Psoas muscle (tissue), 8 donors: Measurements from ENCODE around the gene ZNG1C. TPM values are rescaled to one million over a fixed set of nuclear protein-coding genes. Genes with fewer than 3 reads are reported as not detected.
"Not testable (repeated sequence)": the region's sequence is repeated elsewhere in the genome, so short reads cannot be mapped to it uniquely, and the experiment has no call there.

ENCODE experiments used
- ATAC-seq, 4 donors: fragments of 200-7000 bp; cut with Tn5 transposase; one replicate each; pipeline ENCODE4 v1.9.1; 2020; ENCODE audit warnings: moderate library complexity in 3 of 4, mild to moderate bottlenecking in 2 of 4
- DNase-seq, 2 donors: peaks; one replicate each; pipeline ENCODE4 v3.0.0-alpha.2; 2020
- H3K27ac ChIP-seq: fragments of 200-600 bp; one replicate; pipeline ENCODE4 v1.8.0; 2022
- H3K27me3 ChIP-seq, 3 donors: fragments of 200-600 bp in 1 of 3; one replicate each; pipeline versions ENCODE4 v1.6.1 to v1.8.0; 2013 to 2022; ENCODE audit warnings: low read length in 2 of 3, mild to moderate bottlenecking in 2 of 3, moderate library complexity in 1 of 3; ENCODE audit not compliant: insufficient read depth in 3 of 3
- H3K36me3 ChIP-seq, 2 donors: fragments of 200-600 bp in 1 of 2; one replicate each; pipeline versions ENCODE4 v1.6.1 to v1.8.0; 2013 to 2022; ENCODE audit warnings: low read depth in 1 of 2, mild to moderate bottlenecking in 1 of 2, moderate library complexity in 1 of 2; ENCODE audit not compliant: insufficient read depth in 1 of 2
- H3K4me1 ChIP-seq: fragments of 200-600 bp; one replicate; pipeline ENCODE4 v1.8.0; 2022
- H3K4me3 ChIP-seq: fragments of 200-600 bp; one replicate; pipeline ENCODE4 v1.8.0; 2022; ENCODE audit warnings: mild to moderate bottlenecking
- H3K9me3 ChIP-seq: fragments of 200-600 bp; one replicate; pipeline ENCODE4 v1.8.0; 2022
- WGBS, 3 donors: extraction: QIAGEN DNeasy Blood & Tissue Kit; methylation state at CpG; one replicate each; pipeline versions ENCODE4 v1.1.6 to v1.1.7; 2013; 5-methylcytosine and 5-hydroxymethylcytosine counted together
- intact Hi-C, 2 donors: fragments of 100-400 bp; cut with DNase I; formaldehyde crosslinking; loops; one replicate each; pipeline versions ENCODE4 v1.11.0 to v1.14.2; 2022
- polyA plus RNA-seq, 3 donors: library from polyadenylated mRNA; stranded (reverse); fragments of 200-250 nt; gene quantifications; one replicate each; pipeline ENCODE4 v1.2.3, GENCODE V29; 2013
- total RNA-seq, 4 donors: library from RNA; stranded (reverse); fragmentation: NEBNext Ultra II Directional in 2 of 4; extraction: Animal tissue kit (Norgen Biotek cat#: 25700) in 2 of 4; gene quantifications; one replicate each; pipeline versions ENCODE4 v1.2.1 to v1.2.4, GENCODE V29; 2021 to 2023
- TF ChIP-seq, protein P1 (sequence below): fragments of 200-600 bp; IDR thresholded peaks from one replicate; pipeline ENCODE4 v1.8.0; 2022; ENCODE audit warnings: antibody characterized with exemption
- donor health status: healthy with polysubstance abuse.
- donor health status: DM: no; HTN: no; CAD: no; lungs with moderate emphysema.
- donor health status: Bipolar disorder and iron deficiency.
- donor health status: healthy.
- donor health status: DM: yes; HTN: yes; CAD: no.
- donor health status: DM: no; HTN: no; CAD: no.
- donor health status: DM: no; HTN: no; CAD: no.
- donor health status: DM: yes; HTN: yes; CAD: no.

ZNG1C gene
- total and polyA plus RNA-seq, 7 donors = 9.9 to 23.1 (median 11.9) TPM

DNA sequence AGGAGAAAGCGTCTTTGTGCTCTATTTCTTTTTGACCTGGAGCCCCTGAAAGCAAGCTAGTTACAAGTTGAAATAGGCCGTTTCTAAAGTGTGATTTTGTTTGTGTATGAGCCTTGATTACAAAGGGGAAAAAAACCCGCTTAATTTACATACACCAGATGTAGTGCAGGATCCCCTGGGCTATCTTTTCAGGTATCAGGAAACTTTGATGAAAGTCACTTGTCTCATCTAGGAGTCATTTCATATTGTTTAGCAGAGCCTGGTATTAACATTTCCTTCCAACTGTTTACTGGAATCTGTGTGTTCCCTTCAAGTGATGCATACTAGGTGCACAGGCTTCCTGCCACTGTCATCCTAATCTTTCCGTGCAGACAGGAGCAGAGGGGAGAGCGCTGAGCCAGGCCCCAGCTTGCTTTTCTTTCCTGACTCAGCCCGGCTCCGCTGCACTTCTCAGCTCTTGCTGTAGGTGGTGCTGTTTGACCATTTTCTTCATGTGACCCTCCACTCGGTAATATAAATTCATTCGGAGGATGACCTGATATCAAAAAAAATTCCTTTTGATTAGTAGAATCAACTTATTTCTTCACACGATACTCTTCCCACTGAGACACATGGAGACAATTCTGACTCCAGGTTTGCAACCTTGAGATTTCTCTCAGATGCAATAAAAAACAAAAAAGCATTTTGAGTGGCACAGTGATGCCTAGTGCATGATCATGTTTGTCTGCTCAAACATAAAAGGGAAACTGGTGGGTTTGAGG is 100.7 kb downstream of the ZNG1C start:
- 17 to 24% (median 21%) methylated on average over 3 to 4 of the region's 10 CpGs for WGBS, 3 donors
- DNase-seq, H3K4me3 ChIP-seq, H3K36me3 ChIP-seq, intact Hi-C loops, H3K4me1 ChIP-seq, H3K27me3 ChIP-seq, H3K9me3 ChIP-seq, H3K27ac ChIP-seq: not testable (repeated sequence)
- peak; percentile 87 to 98 (median 92) for ATAC-seq
- TF ChIP-seq, protein P1, sequence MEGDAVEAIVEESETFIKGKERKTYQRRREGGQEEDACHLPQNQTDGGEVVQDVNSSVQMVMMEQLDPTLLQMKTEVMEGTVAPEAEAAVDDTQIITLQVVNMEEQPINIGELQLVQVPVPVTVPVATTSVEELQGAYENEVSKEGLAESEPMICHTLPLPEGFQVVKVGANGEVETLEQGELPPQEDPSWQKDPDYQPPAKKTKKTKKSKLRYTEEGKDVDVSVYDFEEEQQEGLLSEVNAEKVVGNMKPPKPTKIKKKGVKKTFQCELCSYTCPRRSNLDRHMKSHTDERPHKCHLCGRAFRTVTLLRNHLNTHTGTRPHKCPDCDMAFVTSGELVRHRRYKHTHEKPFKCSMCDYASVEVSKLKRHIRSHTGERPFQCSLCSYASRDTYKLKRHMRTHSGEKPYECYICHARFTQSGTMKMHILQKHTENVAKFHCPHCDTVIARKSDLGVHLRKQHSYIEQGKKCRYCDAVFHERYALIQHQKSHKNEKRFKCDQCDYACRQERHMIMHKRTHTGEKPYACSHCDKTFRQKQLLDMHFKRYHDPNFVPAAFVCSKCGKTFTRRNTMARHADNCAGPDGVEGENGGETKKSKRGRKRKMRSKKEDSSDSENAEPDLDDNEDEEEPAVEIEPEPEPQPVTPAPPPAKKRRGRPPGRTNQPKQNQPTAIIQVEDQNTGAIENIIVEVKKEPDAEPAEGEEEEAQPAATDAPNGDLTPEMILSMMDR = peak; percentile 32

GRCh38 chr9:68343242-68343641 is 101.5 kb downstream of the ZNG1C start:
- H3K27me3 ChIP-seq, H3K4me1 ChIP-seq, H3K9me3 ChIP-seq, DNase-seq, H3K27ac ChIP-seq, intact Hi-C loops, H3K36me3 ChIP-seq, H3K4me3 ChIP-seq, ATAC-seq: not testable (repeated sequence)
- WGBS, 3 donors = 58 to 79% (median 75%) methylated on average over 3 of the region's 4 CpGs

DNA sequence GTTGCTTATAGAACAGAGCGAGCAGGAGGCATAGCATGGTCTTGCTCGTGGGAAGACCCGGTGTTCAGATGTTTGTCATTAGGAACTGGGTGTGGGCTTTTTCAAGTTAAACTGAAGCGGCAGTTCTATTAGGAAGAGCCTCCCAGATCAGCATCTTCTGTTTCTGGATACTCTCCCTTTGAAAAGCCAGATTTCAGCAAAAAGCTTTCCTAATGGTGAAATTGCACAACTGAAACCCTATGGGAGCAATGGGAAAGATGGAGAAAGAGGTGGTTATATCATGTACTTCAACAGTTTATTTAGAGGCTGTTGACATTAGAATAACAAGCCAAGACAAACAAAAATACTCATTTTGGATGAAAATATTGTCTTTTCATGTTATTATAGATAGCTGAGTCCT is 102.2 kb downstream of the ZNG1C start:
- 12 to 57% (median 40%) methylated on average over 2 to 3 of the region's 4 CpGs for whole genome bisulfite sequencing, 3 donors

More for the DNA sequence above, 102.2 kb downstream of the ZNG1C start:
- H3K4me3 ChIP-seq, H3K4me1 ChIP-seq, H3K36me3 ChIP-seq, DNase-seq, intact Hi-C loops, H3K9me3 ChIP-seq, H3K27me3 ChIP-seq, H3K27ac ChIP-seq: not testable (repeated sequence)
- peak in 1 of 4 donors; percentile 25 for ATAC-seq

Other genes with a start within 250 kb of the ZNG1C start
- not detected for gene FOXD4L3, start 60.9 kb downstream of the ZNG1C start, total RNA-seq
- gene FOXD4L3, start 60.9 kb downstream of the ZNG1C start, polyA plus RNA-seq = under 1 TPM in 1 of 3 donors, not detected in 2; 0.01 TPM
- gene PGM5, start 114.6 kb downstream of the ZNG1C start, total RNA-seq = 10 to 100 TPM; 15.0 to 54.2 (median 18.4) TPM
- gene PGM5, start 114.6 kb downstream of the ZNG1C start, polyA plus RNA-seq = 10 to 100 TPM in 2 of 3 donors, 1 to 10 TPM in 1; 3.7 to 11.7 (median 10.2) TPM